Right hindlimb (tissue), 1 donor: ENCODE data around the gene USP35.
"Not testable (repeated sequence)": the region's sequence is repeated elsewhere in the genome, so short reads cannot be mapped to it uniquely, and the experiment has no call there.

ENCODE experiments used
- DNase-seq: peaks from one replicate; pipeline ENCODE4 v3.0.0-alpha.2; 2018

The USP35 gene

GRCh38 chr11:78168539-78169477, 19.9 kb upstream of the USP35 start:
- DNase-seq, result peak; percentile 76

GRCh38 chr11:78170413-78170812, 18.3 kb upstream of the USP35 start:
- no peak for DNase-seq

GRCh38 chr11:78170874-78171549, 17.7 kb upstream of the USP35 start:
- DNase-seq, result no peak

GRCh38 chr11:78171951-78172350, 16.8 kb upstream of the USP35 start:
- DNase-seq, result no peak

- DNase-seq, result not testable (repeated sequence)
These were observed 12.9 kb upstream of the USP35 start for GRCh38 chr11:78175862-78176261.

GRCh38 chr11:78176605-78177141, 12.0 kb upstream of the USP35 start:
- no peak for DNase-seq

GRCh38 chr11:78177216-78177615, 11.5 kb upstream of the USP35 start:
- no peak for DNase-seq

GRCh38 chr11:78179459-78180071, 9.2 kb upstream of the USP35 start:
- DNase-seq, result no peak

GRCh38 chr11:78180751-78181150, 8.0 kb upstream of the USP35 start:
- DNase-seq, result no peak

- no peak for DNase-seq
These were observed 7.5 kb upstream of the USP35 start for GRCh38 chr11:78181185-78181584.

- no peak for DNase-seq
These were observed 1.1 kb upstream of the USP35 start for GRCh38 chr11:78187366-78188285.

GRCh38 chr11:78189174-78189724, 530 bp downstream of the USP35 start:
- no peak for DNase-seq

- DNase-seq, result no peak
These were observed 1.1 kb downstream of the USP35 start for GRCh38 chr11:78189851-78190250.

GRCh38 chr11:78190374-78190773, 1.7 kb downstream of the USP35 start:
- DNase-seq, result no peak

- DNase-seq, result no peak
These were observed 2.3 kb downstream of the USP35 start for GRCh38 chr11:78190871-78191538.

GRCh38 chr11:78192223-78192719, 3.6 kb downstream of the USP35 start:
- no peak for DNase-seq

- no peak for DNase-seq
These were observed 4.2 kb downstream of the USP35 start for GRCh38 chr11:78192911-78193351.

GRCh38 chr11:78193806-78194205, 5.1 kb downstream of the USP35 start:
- no peak for DNase-seq

- no peak for DNase-seq
These were observed 5.8 kb downstream of the USP35 start for GRCh38 chr11:78194490-78194889.

- no peak for DNase-seq
These were observed 7.3 kb downstream of the USP35 start for GRCh38 chr11:78195917-78196560.
